ENCODE measurements around the gene CDK2AP2. TPM values are rescaled to one million over a fixed set of nuclear protein-coding genes. Genes with fewer than 3 reads are reported as not detected.

CDK2AP2 gene
- total RNA-seq, 3 donors from 2014 or later (not counting 1 experiment from before 2014, with no cell fraction given) = 57.9 to 67.7 (median 65.5) TPM

GRCh38 chr11:67520856-67521824, 13.2 kb upstream of the CDK2AP2 start:
- H3K4me1 Mint-ChIP-seq = no peaks in the 10 kb centered on the region
- Histone ChIP-seq H3K4me1 (ENCODE audit: control insufficient read depth, insufficient read depth, low read length) (no peaks in the 10 kb centered on the region), H3K27ac (ENCODE audit: low read length) (no peak overlapping the region), H3K9me3 (ENCODE audit: control insufficient read depth, insufficient read depth, low read length) (no peaks in the 10 kb centered on the region), H3K36me3 (ENCODE audit: control insufficient read depth, insufficient read depth, low read length) (no peaks in the 10 kb centered on the region), H3K4me3 (ENCODE audit: low read length) (no peak overlapping the region), H3K27me3 (ENCODE audit: control insufficient read depth, insufficient read depth, low read length) (no peaks in the 10 kb centered on the region)
- H3K4me3 Mint-ChIP-seq = no peak overlapping the region
- no peak for ATAC-seq
- H3K36me3 Mint-ChIP-seq = no peaks in the 10 kb centered on the region
- H3K9me3 Mint-ChIP-seq = no peaks in the 10 kb centered on the region
- no peaks in the 10 kb centered on the region for H3K27me3 Mint-ChIP-seq (ENCODE audit: low read depth in 2 of 2)
- H3K27ac Mint-ChIP-seq = no peak overlapping the region
- TF ChIP-seq CTCF (IDR thresholded peaks at IDR 0.05) = no peak
- WGBS (ENCODE audit: insufficient coverage) = 89% methylated on average over 16 of the region's 16 CpGs
- DNase-seq = no peak
- intact Hi-C loops (cut with micrococcal nuclease) = no loop called here

- Histone ChIP-seq H3K27me3 (ENCODE audit: control insufficient read depth, insufficient read depth, low read length) (no peaks in the 10 kb centered on the region), H3K4me1 (ENCODE audit: control insufficient read depth, insufficient read depth, low read length) (no peaks in the 10 kb centered on the region), H3K9me3 (ENCODE audit: control insufficient read depth, insufficient read depth, low read length) (no peaks in the 10 kb centered on the region), H3K27ac (ENCODE audit: low read length) (no peak overlapping the region), H3K4me3 (ENCODE audit: low read length) (no peak overlapping the region), H3K36me3 (ENCODE audit: control insufficient read depth, insufficient read depth, low read length) (no peaks in the 10 kb centered on the region)
- TF ChIP-seq CTCF (IDR thresholded peaks at IDR 0.05) = no peak
- H3K4me3 Mint-ChIP-seq = no peak overlapping the region
- intact Hi-C loops (cut with micrococcal nuclease) = no loop called here
- ATAC-seq (no peak), DNase-seq (no peak)
- H3K4me1 Mint-ChIP-seq = no peaks in the 10 kb centered on the region
- H3K36me3 Mint-ChIP-seq = no peaks in the 10 kb centered on the region
- H3K9me3 Mint-ChIP-seq = no peaks in the 10 kb centered on the region
- H3K27ac Mint-ChIP-seq = no peak overlapping the region
- 93% methylated on average over 32 of the region's 32 CpGs for WGBS (ENCODE audit: insufficient coverage)
- peaks cover 1 to 5% of the 10 kb centered on the region in 2 donors for H3K27me3 Mint-ChIP-seq (ENCODE audit: low read depth in 2 of 2)
These were observed 11.8 kb upstream of the CDK2AP2 start for GRCh38 chr11:67519726-67520125.

GRCh38 chr11:67517784-67518552, 10.0 kb upstream of the CDK2AP2 start:
- WGBS (ENCODE audit: insufficient coverage) = 86% methylated on average over 10 of the region's 10 CpGs
- Mint-ChIP-seq H3K4me1 (no peaks in the 10 kb centered on the region), H3K27me3 (ENCODE audit: low read depth in 2 of 2) (peaks cover 10 to 17% of the 10 kb centered on the region in 2 donors), H3K27ac (no peak overlapping the region), H3K9me3 (no peaks in the 10 kb centered on the region), H3K36me3 (no peaks in the 10 kb centered on the region), H3K4me3 (no peak overlapping the region)
- no peaks in the 10 kb centered on the region for H3K4me1 ChIP-seq (ENCODE audit: control insufficient read depth, insufficient read depth, low read length)
- ATAC-seq (no peak), DNase-seq (no peak)
- no peaks in the 10 kb centered on the region for H3K27me3 ChIP-seq (ENCODE audit: control insufficient read depth, insufficient read depth, low read length)
- H3K36me3 ChIP-seq (ENCODE audit: control insufficient read depth, insufficient read depth, low read length) = no peaks in the 10 kb centered on the region
- H3K9me3 ChIP-seq (ENCODE audit: control insufficient read depth, insufficient read depth, low read length) = no peaks in the 10 kb centered on the region
- intact Hi-C loops (cut with micrococcal nuclease) = no loop called here
- no peak for TF ChIP-seq CTCF (IDR thresholded peaks at IDR 0.05)
- no peak overlapping the region for H3K4me3 ChIP-seq (ENCODE audit: low read length)
- H3K27ac ChIP-seq (ENCODE audit: low read length) = no peak overlapping the region

Data from natural killer cell (primary cell).